PC-9 (cell line): ENCODE data around the gene ZNF628.

Experiments used
- EZH2 ChIP-seq: fragments of 200-600 bp; sonication (generic); IDR thresholded peaks from 2 replicates; pipeline ENCODE4 v1.8.0; 2017; ENCODE audit warnings: antibody characterized with exemption, low read depth
- TF ChIP-seq, protein P1 (sequence below): fragments of 200-600 bp; sonication (generic); conservative IDR thresholded peaks from 2 replicates; pipeline ENCODE4 v1.6.1; 2017; ENCODE audit warnings: mixed run types, antibody characterized with exemption, mild to moderate bottlenecking, moderate library complexity

DNA sequence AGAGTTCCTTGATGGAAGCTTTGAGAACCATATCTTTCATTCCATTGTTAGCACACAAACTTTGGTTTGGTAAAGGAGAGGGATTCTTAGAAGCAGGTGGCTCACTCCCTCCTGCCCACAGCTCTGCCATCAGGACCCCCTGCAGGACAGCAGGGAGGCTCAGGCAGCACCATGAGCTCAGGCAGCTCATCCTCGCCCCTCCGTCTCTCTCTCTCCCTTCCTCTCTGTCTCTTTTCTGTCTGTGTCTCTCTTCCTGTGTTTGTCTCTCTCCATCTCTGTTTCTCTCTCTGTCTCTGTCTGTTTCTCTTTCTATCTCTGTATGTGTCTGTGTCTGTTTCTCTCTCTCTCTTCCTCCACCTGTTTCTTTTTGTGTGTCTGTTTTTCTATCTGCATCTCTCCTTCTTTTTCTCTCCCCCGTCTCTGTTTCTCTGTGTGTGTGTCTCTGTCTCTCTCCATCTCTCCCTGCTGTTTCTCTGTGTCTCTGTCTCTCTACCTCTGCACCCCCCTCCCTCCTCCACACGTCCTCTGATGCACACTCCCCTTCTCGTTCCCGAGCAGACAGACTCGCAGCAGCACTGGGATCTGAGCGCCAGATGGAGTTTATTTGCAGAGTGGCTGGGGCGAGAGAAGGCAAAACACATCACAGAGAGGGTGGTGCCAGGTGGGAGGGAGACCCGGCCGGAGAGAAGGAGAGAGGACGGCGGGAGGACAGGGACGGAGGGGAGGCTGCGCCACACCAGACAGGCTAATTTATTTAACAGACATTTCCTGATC is 51.8 kb downstream of the ZNF628 start:
- TF ChIP-seq, protein P1, sequence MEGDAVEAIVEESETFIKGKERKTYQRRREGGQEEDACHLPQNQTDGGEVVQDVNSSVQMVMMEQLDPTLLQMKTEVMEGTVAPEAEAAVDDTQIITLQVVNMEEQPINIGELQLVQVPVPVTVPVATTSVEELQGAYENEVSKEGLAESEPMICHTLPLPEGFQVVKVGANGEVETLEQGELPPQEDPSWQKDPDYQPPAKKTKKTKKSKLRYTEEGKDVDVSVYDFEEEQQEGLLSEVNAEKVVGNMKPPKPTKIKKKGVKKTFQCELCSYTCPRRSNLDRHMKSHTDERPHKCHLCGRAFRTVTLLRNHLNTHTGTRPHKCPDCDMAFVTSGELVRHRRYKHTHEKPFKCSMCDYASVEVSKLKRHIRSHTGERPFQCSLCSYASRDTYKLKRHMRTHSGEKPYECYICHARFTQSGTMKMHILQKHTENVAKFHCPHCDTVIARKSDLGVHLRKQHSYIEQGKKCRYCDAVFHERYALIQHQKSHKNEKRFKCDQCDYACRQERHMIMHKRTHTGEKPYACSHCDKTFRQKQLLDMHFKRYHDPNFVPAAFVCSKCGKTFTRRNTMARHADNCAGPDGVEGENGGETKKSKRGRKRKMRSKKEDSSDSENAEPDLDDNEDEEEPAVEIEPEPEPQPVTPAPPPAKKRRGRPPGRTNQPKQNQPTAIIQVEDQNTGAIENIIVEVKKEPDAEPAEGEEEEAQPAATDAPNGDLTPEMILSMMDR: no peak
- TF ChIP-seq EZH2: no peak
